CMK (cell line): ENCODE data around the gene FCRL6.

Source experiments
- DNase-seq: peaks from one replicate; pipeline ENCODE4 v3.0.0-alpha.2; 2010; ENCODE audit warnings: low read depth

Gene FCRL6, protein sequence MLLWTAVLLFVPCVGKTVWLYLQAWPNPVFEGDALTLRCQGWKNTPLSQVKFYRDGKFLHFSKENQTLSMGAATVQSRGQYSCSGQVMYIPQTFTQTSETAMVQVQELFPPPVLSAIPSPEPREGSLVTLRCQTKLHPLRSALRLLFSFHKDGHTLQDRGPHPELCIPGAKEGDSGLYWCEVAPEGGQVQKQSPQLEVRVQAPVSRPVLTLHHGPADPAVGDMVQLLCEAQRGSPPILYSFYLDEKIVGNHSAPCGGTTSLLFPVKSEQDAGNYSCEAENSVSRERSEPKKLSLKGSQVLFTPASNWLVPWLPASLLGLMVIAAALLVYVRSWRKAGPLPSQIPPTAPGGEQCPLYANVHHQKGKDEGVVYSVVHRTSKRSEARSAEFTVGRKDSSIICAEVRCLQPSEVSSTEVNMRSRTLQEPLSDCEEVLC

DNA sequence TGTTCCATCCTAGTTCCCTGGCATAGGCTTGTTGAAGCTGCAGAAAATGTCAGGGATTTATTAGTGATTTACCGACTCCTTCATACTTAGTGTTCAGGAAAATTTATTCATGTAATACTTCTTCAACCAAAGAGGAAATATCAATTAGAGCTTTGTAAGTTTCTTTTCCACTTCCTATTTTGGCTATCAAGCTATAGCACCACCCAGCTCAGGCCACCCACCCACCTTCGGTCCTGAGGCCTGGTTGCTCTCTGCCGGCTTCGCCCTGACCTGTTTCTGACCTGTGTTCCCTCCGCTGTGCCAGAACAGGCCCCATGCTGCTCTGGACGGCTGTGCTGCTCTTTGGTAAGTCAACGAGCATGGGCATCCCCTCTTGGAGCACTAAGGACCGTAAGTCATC, at the start of gene FCRL6:
Gene FCRL6, plus strand, starts transcription at position 250 of the 400 bp plus-strand sequence. Its CDS starts 65 bp downstream, at position 315.
- no peak for DNase-seq

DNA sequence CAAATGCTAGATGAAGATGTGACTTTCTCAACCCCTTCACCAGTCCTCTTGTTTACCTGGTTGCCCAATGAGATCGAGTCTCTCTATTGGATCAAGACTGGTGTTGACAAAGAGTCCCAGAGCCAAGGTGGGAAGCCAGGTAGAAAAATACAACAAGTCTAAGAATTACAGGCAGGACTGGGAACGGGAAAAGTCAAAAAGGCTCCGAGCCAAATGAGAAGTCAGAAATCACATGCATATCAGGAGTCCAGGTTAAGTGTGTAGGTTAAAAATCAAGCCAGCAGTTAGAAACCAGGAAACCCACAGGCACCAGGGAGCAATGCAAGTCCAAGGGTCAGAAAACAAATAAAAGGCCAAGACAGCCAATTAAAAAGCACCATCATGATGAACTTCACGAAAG, 48.8 kb upstream of the FCRL6 start:
- DNase-seq: no peak

DNA sequence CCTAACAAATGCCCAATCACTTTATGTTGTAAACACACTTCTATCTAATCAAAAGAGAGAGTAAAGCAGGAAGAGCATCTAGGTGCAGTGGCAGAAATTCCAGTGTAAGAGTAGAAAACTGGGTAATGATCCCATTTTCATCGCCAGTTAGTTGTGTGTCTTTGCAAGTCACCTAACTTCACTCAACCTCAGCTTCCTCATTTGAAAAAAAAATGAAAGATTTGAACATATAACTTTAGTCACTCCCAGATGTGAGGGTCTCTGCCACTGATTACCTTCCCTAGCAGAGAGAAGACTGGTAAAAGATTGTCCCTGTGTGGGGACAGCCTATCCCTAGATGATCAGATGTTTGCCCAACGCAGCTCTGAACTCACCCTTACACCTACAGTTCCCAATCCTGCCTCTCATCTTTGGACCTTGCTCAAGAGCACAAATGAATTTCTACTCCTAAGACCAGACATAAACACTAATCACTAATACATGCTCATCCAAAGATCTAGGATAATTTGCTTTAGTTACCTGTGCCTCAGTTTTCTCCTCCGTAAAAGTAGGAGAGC, 46.6 kb upstream of the FCRL6 start:
- DNase-seq: no peak

DNA sequence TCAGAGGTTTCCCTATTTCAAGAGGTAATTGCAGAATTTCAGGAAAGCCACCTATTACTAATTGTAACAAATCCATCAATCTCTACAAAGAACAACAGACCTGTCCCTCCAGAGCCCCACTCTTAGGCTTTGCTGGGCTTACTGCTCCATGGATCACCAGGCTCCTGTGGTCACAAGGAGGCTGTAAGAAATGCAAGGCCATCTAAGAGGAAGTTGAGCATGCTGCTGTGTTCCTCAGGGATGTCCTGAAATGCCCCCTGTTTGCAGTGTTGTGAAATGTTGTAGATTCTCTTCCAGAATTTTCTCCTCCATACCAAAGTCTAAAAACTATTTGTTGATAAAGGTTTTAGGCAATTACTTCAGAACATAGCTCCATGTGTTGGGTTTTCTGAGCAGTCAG, 45.8 kb upstream of the FCRL6 start:
- DNase-seq: peak; percentile 15

DNA sequence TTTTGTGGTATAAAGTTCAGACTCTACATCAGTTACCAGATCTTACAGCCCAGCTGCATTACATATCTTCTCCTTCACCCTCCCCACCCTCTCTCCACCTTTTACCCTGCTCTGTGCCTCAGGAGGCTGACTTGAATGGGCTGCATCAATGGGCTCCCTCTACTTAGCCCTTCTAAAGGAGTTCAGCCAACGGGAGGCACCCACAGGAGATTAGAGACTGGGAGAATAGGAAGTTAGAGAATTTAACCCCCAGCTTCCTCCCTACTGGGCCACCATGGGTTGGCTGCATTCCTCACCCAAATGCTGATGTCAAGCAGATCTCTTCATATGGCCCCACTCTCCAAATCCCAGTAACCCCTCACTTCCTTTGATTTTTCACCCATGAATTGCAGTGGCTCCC, 38.5 kb upstream of the FCRL6 start:
- DNase-seq: peak; percentile 38

DNA sequence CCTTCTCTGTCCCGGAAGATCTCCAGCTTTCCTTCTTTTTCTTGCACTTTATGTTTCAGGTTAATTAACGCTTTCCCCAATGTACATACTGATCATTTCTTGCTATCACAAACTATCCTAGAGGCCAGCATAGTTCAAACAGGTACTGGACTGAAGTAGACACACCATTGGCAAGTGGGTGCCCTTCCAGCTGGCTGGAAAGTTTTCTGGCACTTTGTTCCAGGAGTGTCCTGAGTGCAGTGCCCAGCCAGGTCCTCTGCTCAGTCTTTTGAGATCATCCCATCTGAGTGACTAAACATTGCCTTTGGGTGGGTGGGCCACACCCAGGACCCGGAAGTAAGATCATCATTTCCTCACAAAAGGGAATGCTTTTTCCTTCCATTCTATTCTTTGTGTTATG, 36.4 kb upstream of the FCRL6 start:
- DNase-seq: no peak

DNA sequence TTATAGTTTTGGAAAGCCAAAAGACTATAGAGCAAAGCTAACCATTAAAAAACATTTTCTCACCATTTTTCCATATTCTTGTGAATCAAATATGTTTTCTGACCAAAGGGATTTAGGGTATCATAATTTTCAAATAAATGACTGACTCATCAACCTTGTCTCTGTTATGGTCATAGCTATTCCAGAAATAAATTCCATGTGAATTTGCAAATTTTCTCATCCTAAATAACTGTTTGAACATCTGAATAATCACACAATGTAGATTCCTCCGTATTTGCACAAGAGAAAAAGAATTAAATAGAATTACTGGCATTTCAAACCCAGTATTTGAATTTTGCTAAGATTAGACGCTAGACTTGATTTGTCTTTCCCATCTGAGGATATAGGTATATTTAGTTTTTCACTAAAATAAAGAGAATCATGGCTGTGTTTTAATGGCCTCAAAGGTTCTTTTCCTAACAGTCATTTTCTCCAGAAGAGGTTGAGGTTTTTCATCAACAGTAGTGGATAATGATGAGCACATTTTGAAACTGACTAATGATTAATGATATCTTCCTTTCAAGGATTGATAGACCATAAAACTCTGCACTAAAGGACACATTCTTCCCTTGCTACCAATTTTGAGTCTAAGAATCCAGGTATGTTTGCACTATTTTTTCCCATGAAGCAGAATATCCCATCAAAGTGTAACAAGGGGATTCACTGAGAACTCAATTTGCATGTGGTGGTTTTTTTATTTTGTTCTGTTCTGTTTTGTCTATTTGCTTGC, 30.8 kb upstream of the FCRL6 start:
- no peak for DNase-seq

DNA sequence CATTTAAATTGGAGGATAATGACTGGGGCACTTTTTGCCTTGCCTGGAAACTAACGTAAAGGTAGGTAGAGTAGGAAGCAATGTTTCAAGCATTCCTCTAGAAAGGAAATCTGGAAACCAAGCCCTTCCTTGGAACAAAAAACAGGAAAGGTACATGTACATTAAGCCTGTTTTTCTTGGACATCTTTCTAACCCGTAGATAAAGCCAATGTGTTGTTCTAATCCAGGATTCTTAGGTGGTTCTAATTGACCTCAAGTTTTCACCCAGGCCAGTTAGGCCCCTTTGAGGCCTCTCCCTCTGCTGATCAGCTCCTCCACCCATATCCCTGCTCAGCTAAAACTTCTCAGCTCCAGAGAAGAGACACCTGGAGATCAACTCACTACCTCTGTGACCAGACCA, 27.7 kb upstream of the FCRL6 start:
- no peak for DNase-seq

DNA sequence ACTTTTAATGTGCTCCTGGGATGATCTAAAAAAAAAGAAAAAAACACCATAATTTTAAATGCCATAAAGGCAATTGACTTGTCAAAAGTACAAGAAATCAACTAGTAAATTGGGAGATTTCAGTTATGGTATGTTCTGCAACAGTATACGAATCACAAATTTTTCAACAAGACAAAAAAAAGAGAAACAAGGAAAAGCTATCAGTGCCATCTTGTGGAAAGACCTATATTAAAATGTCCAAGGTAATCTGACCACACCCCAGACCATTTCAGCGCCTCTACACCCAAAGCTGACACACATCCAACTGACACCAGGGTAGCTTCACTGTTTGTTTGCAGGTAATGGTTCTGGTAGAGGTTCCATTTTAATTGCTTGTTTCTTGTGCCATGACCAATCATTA, 26.4 kb upstream of the FCRL6 start:
- DNase-seq: no peak

DNA sequence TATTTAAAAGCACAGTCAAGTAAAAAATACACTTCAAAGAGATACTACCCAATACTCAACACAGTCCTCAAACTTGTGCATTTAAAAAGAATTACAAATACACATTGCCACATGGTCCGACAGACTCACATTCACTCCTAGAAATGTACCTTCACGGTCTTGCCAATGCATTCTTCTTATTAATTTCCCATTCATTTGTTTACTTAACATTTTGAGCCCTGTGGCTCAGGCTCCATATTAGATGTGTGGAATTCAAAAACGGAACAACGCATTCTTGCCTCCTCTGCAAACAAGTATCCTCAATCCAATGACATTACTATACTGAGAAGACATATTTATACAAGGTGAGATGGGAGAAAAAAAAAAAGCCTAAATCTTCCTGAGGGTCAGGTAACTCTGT, 23.9 kb upstream of the FCRL6 start:
- no peak for DNase-seq

DNA sequence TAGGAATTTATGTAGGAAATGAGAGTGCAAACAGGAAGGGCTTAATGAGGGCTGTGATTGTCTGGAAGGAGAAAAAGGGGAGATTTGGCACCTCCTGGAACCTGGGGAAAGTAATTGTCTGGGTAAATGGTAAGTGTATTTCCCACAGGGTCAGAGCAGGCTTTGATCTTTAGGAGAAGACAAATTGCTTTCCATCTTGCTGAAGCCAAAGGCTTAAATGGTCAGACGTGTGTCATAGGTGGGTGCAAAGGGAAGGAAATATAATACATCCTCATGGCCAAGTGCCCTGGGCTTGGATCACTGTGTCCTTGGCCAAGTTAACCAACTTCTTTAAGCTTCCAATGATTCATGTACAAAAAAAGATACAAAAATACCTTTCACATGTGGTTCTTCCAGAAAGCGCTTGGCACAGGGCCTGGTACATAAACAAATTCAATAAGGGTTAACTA, 22.7 kb upstream of the FCRL6 start:
- no peak for DNase-seq

DNA sequence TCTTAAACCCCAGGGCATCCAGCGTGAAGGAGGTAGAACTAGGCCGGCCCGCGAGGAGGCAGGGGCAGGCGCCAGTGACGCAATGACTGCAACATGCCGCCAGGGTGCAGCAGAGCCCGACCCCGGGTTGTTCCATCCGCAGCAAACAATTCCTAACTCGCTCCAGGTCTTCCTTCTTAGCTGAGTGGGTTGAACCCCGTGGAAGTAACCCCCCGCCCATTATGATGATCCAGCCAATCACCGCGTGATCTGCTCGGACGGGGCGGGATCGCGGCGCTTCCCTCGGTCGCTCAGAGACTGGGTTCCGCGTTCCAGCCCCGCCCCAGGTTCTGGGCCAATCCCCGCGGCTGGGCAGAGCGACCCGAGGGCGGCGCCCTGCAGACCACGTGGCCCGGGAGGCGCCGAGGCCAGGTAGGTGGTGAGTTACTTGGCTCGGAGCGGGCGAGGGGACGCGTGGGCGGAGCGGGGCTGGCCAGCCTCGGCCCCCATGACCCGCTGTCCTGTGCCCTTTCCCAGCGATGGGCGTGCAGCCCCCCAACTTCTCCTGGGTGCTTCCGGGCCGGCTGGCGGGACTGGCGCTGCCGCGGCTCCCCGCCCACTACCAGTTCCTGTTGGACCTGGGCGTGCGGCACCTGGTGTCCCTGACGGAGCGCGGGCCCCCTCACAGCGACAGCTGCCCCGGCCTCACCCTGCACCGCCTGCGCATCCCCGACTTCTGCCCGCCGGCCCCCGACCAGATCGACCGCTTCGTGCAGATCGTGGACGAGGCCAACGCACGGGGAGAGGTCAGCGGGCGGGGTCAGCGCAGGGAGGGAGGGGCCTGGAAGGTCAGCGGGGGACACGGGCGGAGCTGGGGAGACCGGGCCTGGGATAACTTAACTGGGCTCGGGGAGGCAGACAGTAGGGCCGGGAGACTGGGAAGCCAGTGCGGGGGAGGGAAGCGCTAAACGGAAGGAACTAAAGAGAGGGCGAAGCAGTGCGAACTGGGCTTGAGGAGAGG, 21.3 kb upstream of the FCRL6 start, which contains the start of gene DUSP23:
Gene DUSP23, plus strand, starts transcription at position 380 of the 1,000 bp plus-strand sequence. Its CDS starts 139 bp downstream, at position 519.
- peak; percentile 98 for DNase-seq

DNA sequence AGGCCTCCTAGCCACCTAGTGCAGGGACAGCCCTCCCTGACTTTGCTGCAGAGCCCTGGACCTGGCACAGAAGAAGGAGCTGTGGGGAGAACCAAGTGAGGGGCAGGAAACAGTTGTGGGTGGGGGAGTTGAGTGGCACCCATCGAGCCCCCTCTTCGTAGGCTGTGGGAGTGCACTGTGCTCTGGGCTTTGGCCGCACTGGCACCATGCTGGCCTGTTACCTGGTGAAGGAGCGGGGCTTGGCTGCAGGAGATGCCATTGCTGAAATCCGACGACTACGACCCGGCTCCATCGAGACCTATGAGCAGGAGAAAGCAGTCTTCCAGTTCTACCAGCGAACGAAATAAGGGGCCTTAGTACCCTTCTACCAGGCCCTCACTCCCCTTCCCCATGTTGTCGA, 20.2 kb upstream of the FCRL6 start:
- DNase-seq: no peak

DNA sequence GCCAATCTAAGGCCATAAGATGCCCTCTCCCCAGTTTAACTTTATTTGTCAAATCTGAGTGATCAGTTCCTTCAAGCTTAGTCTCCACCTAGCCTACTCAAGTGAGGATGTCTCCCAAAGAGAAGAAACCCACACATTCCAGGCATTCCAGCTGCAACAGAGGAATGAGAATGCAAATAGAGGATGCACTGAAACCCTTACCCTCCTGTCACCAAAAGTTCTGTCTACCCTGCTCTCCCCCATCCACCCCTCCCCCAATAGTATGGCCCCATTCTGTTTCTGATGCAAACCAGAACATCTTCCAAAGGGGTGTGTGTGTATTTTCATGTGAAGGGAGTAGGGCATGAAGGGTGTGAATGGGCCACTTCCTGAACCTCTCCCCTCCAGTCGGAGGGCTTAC, 18.4 kb upstream of the FCRL6 start:
- no peak for DNase-seq

DNA sequence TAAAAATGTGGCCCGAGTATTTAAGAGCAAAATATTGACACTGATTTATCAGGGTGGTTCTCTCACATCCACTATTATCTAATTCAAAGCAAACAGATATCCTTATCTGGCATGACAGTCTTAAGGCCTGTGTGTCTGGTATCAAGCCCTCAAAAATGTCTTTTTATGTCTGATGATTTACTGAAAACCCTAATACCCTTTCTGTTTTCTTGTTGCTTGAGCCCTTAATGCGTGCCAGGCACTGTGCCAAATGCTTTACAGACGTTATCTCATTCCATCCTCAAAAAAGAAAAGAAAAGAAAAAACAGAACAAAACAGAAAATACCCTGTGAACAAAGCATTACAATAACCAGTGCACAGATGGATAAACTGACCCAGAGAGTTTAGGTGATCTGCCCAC, 15.7 kb upstream of the FCRL6 start:
- DNase-seq: no peak

DNA sequence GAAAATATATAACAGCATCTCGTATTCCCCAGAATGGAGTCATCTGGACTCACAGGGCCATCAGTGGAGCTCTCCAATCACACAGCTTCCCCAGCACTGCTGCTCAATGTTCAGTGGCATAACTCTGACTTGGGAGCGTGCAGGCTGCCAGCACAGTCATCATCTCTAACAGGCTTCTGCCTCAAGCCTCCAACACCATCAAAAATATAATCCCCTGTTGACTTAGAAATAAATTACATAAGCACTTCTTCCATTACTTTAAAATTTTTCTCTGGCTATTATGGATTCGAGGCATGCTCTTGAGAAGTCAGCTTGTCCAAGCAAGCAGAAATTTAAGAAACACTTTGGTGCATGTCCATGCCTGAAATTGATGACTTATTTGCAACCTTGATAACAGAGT, 15.2 kb upstream of the FCRL6 start:
- no peak for DNase-seq

DNA sequence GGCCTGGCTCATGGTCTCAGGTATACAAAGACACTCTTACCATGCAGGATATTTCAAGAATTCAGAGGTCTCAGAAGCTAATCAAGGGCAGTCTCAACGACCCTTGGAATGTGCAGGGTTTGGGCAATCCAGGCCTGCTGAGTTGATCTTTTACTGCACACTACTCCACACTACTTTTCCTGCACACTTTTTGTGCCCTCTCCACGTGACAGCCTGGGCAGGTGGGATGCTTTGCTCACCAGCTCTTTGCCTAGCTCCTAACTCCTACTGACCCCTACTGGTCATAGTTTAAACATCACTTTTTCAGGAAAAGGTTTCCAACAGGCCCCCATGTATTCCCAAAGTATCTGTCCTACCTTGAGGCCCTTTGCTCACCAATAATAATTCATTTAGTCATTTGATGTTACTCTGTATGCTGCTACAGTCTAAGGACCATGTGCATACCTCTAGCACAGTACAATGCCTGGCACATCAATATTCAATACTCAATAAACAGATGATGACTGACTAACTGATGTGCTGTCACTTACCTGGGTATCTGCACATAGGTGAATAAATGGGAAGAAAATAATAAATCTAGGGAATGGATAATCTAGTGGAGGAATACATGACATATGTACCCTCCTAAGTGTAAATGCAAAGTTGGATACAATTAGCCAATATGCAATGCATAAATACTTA, 11.8 kb upstream of the FCRL6 start:
- peak; percentile 25 for DNase-seq

DNA sequence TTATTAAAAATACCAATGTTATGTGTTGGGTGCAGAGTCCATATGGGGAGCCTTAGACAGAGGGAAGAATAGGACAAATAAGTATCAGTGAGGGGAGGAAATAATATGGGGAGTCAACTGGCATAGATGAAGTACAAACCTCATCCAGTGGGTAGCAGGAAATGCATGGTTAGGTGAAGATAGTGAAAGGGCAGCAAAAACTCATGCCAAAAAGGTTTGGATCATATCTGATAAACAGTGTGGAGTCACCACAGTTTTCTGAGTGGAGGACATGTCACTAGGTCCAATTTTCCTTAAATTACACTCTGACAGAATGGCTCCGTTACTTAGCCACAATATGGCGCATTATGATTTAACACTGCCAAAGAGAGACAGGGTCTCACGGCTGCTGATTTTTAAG, 11.1 kb upstream of the FCRL6 start:
- DNase-seq: peak; percentile 37

DNA sequence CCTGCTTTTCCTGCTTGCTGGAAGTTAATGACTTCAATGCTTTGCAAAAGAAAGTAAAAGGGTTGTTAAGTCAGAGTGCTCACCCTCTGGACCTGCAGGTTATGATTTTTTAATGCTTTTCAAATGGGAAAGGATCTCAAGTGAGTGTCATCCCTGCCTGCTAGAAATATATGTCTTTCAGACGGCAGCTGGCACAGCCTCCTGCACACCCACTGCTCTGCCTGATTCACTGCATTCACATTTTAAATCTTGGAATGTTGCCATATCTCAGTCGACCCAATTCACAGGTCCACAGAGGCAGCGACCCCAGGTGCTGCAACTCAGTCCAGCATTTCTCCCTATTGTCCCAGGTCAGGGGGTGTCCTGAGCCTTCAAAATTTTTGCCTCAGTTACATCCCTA, 10.7 kb upstream of the FCRL6 start:
- DNase-seq: no peak

DNA sequence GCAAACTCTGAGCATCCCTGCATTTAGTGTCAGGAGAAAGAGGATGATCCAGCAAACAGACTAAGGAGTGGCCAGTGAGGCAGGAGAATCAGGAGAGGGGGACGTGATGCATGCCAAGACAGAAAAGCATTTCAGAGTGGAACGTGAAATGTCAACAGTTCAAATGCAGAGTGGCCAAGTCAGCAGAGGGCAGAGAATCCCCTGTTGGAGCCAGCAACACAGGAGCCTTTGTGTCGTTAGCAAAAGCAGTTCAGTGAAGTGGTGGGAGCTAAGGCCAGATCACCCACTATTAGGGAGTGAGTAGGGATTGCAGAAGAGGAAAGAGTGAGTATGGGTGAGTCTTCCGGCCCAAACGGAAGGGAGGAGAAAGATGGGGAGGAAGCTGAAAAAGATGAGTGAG, 6.6 kb upstream of the FCRL6 start:
- DNase-seq: no peak

DNA sequence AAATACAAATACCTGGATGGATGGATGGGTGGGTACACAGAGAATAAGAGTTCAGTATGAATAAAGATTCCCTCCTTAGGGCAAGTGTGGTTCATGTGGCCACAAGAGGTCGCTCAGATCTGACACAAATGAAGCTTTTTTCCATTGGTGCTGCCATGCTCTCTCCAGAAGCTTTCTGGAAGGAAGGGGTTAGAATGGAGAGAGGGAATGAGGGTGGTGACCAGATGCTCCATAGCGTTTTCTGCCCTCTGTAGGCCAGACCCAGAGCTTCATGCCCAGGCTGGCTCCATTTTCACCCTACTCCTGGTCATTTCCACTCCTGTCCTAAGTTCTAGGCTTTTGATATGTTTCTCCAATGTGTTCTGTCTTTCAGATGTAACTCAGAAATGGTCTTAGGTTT, 3.3 kb upstream of the FCRL6 start:
- DNase-seq: peak; percentile 68
